Cortex of kidney (tissue), 1 donor: Measurements from ENCODE around the gene BCLAF1.
"Not testable (repeated sequence)": the region's sequence is repeated elsewhere in the genome, so short reads cannot be mapped to it uniquely, and the experiment has no call there.

ENCODE experiments used
- DNase-seq: peaks from one replicate; lab custom pipeline; 2025; lab: John Stamatoyannopoulos, UW

The BCLAF1 gene

DNA sequence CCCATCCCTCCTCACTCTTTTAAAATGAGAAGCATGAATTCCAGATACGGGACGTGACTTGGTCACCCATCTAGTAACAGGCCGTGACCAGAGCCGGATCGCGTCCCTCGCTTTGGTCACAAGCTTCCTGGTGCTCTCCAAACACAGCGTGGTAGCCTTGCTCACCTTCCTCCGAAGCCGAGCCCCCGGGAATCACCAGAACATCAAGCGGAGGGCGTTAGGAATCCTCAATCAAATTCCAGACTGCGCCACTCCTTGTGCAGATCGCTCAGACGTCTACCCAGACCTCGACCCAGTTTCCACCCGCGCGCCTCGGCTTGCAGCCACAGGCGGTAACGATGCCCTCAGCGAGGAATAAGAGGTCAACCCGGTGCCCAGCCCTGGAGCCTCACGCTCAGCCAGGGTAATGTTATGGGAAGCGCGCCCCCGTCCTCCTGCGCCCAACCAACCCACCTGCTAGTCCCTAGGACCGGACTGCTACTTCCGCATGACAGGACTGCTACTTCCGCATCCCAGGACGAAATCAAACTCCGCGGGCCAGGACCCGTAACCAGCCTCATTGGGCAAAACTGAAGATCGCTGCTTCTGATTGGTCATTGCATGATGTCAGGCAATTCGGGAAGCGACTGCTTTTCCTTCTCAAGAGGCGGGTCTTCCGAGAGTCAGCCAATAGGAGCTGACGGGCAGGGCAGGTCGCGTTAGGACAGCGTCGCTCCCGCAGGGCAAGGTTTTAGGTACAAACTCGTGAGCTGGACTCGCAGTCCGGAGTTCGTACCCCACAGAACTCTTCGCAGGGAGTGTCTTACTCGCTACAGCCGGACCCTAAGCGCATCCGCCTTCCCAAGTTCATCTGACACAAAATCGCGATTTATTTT, 39.6 kb downstream of the BCLAF1 start, which contains the start of gene MTFR2:
Gene MTFR2, minus strand, starts transcription at position 501 of the 875 bp plus-strand sequence. CDS start 1,212 bp downstream, outside the sequence.
- no peak for DNase-seq

DNA sequence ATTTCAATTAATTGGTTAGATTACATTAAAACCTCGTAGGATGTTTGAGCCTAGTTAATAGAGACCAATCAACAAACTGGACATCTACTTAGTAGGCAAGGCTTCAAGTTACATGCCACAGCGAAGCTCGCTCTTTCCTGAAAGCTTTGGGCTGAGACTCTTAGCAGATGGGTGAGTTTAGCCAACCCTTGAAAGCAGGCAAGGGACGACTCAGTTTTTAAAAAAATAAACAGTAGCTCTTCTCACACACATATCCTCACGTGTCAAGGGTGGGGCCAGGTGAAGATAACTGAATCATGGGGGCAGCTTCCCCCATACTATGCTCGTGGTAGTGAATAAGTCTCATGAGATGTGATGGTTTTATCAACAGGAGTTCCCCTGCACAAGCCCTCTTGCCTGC, 40.3 kb downstream of the BCLAF1 start:
- no peak for DNase-seq

DNA sequence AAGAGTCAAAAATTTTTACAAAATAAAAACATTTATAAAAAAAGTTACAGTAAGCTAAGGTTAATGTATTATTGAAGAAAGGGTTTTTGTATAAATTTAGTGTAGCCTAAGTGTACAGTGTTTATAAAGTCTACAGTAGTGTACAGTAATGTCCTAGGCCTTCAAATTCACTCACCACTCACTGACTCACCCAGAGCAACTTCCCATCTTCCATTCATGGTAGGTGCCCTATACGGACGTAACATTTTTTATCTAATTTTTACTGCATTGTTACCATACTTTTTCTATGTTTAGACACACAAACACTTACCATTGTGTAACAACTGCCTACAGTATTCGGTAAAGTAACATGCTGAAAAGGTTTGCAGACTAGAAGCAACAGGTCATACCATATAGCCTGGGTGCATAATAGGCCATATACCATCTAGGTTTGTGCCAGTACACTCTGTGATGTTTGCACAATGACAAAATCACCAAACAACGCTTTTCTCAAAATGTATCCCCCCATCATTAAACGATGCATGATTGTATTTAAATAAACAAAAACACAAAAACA, 45.5 kb downstream of the BCLAF1 start:
- DNase-seq = no peak

DNA sequence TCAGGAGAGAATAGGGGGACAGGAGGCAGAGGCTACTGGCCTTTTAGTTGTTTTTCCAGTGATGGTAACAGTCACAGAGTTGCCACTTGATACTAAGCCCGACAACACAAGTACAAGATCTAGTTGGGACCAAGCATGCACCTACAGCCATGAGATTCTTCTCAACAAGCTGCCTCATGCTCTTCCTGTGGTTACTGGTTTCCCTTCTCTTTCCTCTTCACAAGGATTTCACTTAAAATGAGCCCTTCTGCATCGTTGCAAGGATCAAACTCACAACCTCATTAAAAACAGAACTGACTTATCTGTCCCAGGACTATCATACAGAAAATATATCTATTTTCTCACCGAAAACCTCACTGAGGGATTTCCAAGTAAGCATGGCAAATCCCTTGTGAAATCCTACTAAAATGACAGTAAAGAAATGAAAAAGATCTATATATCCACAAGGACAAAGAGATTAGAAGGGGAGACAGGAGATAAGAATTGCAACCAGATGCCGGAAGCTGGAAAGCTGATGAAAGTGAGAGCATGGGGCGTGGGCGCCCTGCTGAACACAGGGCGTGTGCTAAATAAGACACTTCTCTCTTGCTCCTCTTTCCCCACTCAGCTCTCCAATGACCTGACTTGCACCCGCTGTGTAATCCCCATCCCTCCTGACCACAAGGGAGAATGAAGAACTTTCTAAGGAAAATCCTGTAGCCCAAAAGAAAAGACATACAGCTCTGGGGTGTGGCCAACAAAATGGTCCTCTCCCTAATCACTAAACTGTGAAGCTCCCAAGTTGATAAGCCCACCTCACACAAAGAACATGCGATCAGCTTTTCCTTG, 53.0 kb downstream of the BCLAF1 start:
- no peak for DNase-seq

DNA sequence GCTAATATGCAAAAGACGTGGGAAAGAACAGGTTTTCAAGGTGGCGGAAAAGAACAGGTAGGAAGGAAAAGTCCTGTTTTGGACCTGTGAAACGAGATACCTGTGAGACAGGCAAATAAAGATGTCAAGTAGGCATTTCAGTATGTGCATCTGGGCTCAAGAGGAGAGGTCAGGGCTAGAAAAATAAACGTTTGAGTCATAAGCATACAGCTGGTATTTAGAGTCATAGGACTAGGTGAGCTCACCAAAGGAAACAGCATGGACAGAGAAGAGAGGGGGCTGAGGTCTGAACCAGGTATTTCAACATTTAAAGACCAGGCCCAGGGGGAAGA, 54.4 kb downstream of the BCLAF1 start:
- DNase-seq = no peak

DNA sequence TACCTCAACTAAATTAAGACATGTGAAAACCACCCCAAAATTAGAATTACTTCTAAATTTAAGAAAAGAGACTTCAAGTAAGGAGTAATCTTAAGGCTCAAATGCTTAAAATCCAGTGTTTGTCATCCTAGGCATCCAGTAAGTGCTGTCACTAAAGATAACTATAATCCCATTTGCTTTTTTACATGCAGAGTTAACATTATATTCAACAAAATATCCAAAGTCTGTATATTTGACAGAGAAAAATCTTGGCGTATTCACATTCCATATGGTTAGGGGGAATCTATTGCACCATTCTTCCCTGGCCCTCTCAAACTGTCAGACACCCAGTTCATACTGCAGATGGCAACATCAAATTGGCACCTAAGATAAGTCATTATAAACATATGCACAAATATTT, 56.9 kb downstream of the BCLAF1 start:
- no peak for DNase-seq

DNA sequence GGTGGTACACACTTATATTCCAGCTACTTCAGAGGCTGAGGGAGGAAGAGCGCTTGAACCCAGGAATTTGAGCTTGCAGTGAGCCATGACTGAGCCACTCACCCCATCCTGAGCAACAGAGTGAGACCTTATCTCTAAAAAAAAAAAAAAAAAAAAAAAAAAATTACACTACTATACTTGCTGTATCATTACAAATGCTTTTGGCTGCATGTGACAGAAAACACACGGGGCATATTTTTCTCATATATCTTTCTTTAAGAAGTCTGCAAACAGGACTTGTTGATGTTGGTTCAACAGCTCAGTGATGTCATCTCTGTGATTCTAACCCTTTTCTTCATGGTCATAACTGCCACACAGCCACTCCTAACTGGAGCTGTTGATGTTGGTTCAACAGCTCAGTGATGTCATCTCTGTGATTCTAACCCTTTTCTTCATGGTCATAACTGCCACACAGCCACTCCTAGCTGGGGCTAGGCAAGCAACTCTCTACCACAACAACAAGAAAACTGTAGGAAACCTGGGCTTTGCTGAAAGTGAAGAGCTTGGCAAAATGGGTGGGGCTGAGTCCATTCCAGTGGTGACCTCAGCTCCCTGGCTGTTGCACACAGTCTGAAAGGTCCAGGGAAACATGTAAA, 59.3 kb downstream of the BCLAF1 start:
- no peak for DNase-seq

DNA sequence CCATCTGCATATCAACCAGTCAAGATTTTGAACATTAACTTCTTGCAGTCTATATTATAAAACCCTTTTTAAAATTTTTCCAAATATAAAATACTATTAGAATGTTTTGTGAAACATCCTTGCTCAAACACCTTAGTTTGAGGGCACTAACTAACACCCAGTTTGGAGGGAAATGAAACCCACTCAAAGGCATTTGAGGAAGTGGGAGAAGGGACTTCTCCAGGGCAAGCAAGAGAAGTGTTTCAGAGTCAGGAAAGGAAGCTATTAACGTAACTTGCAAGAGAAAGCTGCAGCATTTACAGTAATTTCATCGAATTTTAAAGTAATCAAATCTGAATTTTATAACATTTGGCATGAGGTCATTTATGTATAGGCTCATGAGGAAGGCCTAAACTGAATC, 60.8 kb downstream of the BCLAF1 start:
- no peak for DNase-seq

DNA sequence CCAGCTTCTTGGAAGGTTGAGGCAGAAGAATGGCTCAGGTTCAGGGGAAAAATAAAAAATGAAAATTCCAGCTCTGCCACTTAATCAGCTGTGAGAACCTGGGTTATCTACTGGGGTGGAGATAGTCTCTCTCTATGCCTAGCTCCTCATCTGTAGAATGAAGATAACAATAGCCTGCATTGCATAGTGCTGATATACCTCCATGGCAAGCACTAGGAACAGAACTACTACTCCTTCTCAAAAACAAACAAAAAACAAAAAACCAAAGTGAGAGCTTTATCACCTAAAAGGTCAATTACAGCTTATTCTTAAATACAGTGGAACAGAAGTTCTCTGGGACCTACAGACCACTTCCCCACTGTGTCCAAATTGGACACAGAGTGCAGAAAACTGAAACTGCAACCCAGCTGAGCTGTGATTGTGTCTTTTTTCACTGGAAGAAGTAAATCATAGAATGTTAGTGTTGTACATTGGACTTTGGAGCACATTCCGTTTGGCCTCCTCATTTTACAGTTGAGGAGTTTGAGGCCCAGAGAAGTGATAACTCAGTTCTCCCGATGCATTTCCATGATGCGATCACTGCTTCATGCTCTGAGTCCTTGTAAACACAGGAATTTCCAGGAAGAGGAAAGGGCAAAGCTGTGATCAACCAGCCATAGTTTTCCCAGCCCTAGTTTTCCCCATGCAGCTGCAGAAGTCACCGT, 62.8 kb downstream of the BCLAF1 start:
- DNase-seq = no peak

DNA sequence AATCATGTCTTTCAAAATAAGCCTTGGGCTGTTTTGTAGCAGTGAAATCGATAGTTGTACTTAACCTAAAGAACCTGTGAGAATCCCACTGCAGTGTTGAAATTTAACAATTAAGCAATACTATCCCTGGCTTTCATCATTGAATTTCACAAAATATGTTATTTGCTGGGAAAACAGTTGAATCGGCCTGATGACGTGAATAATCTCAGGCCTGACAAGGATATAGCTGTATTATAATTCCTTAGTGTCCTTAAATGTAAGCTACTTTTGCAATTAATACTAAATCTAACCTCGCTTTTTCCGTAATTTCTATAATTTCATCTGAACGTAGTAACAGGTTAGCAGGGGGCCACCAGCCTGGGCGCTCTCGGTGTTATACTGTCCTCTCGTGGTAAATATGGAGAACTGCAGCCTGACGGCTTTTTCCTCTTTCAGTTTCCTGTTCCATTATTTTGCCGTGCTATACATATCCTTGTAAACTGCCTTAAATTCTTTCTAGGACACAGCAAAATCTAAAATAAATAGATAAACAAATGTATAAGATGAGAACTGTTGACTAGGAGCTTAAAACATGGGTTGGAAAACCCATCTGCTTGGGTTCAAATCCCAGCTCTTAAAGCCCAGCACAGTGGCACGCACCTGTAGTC, 63.5 kb downstream of the BCLAF1 start:
- DNase-seq = no peak

DNA sequence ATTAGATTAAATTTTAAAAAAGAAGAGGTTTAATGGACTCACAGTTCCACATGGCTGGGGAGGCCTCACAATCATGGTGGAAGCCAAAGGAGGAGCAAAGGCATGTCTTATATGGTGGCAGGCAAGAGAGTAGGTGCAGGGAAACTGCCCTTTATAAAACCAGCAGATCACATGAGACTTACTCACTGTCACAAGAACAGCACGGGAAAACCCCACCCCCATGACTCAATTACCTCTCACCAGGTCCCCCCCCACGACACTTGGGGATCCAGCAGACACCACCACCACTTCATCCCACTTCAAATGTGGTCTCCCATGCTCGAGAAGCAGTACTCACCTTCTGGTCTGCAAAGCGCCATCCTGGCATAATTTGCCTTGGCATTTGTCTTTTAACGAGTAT, 64.2 kb downstream of the BCLAF1 start:
- no peak for DNase-seq

DNA sequence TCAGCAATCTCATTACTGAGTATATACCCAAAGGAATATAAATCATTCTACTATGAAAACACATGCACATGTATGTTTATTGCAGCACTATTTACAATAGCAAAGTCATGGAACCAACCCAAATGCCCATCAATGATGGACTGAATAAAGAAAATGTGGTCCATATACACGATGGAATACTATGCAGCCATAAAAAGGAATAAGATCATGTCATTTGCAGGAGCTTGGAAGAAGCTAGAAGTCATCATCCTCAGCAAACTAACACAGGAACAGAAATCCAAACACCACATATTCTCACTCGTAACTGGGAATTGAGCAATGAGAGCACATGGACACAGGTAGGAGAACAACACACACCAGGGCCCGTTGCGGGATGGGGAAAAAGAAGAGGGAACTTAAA, 64.7 kb downstream of the BCLAF1 start:
- not testable (repeated sequence) for DNase-seq

DNA sequence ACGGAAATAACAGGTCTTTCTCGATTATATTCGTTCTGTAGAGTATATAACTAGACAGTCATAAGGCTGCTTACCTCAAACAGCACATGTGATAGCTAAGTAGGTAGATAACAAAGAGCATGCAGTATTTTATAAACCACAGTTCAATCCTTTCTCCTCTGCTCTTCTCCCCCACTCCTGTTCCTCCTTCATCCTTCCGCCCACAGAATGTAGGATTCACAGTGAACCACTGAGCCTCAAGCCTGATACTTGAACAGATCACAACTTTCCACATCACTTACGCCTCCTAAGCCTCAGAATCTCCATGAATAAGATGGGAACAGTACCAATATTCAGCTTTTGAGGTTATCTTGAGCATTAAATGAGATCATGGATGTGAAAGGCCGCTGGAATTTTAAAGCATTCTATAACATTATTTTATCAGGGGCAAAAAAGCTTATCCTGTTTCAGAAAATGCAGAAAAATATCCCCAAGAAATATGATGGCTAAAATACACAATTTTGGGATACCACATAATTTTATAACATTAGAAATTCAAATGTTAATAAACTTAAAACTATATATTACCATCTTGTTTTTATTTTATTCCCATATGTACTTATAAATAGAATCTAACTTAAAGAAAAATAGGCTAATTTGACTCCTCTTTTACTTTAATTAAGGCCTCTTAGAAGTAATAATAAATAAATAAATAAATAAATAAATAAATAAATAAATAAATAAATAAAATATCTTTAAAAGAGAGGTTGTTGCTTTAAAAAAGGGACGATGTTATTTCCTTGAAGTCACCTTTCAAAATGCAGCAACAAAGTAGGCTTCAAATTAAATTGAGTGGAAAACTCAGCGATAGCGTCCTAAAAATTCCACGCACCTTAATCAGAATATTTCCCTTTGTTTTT, 72.9 kb downstream of the BCLAF1 start:
- no peak for DNase-seq

DNA sequence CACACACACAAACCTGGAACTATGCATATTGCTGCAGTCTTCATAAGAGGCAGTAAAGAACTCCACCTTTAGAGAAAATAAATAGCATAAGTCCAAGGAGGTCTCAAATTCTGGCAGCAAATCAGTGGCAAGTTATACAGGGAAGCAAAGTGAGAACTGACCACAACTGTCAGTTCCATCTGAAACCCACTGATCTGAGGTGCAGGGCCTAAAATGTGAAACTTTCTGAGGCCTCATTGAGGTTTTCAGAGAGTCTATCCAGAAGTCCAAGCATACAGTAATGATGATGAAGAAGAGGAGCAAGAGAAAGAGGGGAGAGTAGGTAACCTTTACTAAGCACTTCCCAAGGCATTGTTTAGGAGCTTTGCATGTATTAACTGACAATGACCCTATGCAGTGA, 75.8 kb downstream of the BCLAF1 start:
- DNase-seq = no peak

DNA sequence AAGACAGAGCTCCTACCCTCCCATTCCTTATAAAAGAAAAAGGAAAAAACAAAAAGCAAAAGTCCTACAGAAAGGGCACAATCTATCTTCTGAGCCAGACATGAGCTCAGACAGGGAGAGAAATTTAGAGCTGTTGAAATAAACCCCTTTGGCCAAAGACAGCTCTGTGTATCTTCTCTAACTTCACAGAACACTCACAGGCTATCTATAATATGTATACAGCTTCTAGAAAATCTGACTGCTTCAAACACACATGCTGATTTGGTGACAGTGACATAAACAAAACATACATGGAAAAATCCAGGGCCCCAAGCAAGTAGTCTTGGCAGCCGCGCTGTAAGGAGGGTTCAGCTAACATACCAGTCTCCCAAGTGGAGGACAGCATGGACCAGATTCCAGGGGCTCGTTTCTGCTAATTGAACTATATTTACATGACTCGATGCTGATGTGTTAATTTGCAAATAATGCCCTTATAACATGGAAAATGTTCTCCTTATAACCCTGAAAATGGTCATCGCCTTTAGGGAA, 76.6 kb downstream of the BCLAF1 start:
- DNase-seq = no peak

DNA sequence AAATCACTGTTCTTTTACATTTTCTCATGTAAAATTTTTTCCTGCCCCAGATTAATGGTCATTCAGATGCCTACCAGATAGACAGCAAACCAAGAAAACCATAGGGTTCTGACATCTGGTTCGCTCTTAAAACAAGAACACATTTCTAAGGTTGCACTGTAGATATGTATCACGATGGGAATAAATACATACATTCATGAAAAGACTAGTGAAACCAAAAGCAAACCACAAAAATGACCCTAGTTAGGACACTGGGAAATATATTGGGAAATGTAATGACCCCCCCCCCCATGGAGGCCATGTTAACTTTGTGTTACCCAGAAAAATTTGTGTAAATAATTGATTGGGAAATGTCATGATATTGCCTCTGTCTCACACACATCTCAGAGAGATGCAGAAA, 77.0 kb downstream of the BCLAF1 start:
- no peak for DNase-seq

DNA sequence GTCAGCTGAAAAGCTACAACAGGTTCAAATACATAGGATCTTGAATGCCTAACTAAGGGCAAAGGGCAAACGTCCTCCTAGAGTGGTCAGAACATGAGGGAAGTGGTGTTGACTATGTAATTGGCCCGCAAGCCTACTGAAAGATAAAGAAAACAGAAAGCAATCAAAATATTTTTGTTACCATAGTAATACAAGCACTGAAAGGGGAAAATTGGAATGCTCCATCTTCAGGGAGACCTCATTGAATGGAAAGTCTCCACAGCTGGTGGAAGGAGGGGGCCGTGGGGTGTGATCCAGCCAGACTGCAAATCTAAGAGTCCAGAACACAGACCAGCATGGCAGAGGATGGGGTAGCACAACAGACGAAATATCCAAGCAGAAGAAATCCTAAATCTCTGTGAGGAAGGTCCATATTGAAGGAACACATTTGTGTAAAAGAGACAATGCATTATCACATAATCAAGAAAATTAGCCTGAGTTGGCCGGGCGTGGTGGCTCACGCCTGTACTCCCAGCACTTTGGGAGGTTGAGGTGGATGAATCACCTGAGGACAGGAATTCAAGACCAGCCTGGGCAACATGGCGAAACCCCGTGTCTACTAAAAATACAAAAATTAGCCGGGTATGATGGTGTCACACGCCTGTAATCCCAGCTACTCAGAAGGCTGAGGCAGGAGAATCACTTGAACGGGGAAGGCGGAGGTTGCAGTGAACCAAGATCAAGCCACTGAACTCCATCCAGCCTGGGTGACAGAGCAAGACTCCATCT, 79.1 kb downstream of the BCLAF1 start:
- DNase-seq = no peak

DNA sequence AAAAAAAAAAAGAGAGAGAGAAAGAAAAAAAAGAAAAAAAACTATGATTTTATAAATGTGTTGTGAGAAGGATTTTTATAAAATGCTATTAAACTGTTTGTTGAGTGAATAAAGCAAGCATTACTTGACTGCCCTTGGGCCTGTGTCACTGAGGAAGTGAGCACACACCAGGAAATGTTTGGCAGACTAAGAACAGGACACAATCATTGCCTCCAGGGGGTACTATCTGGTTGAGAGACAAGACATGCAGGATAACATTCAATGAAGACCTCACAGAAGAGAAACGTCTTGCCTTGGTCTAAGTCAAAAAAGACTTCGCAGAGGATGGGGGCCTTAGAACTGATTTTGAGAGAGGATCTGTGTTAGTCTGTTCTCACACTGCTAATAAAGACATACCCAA, 80.2 kb downstream of the BCLAF1 start:
- no peak for DNase-seq

DNA sequence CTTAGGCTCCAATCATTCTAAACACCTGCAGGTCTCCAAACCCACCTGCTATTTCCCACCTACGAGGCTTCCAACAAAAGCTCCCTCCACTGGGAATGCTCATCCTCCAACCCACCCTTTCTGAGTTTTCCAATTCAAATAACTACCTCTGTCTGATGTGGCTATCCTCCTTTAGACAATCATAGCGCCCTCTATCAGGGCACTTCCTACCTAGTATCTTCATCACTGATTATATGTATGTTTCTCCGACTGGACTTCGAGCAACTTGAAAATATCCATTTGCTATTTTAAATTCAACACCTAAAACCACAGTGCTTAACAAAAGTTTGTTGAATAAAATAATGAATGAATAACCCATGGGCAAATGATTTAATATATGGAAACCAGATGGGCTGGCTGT, 80.9 kb downstream of the BCLAF1 start:
- DNase-seq = no peak
